GM06990 (cell line): ENCODE measurements around the gene UVSSA.

Experiments used
- DNase-seq: peaks from one replicate; pipeline ENCODE4 v3.0.0-alpha.2; 2011; ENCODE audit not compliant: insufficient read length; ENCODE audit errors: extremely low read depth
- H3K27me3 ChIP-seq: replicated peaks from 2 replicates; pipeline ENCODE4 v1.6.0; 2011; ENCODE audit warnings: low read length; ENCODE audit not compliant: control insufficient read depth, insufficient read depth
- H3K36me3 ChIP-seq: 2 replicates; pipeline ENCODE4 v1.5.1; 2011; ENCODE audit warnings: low read length; ENCODE audit not compliant: control insufficient read depth, insufficient read depth
- H3K4me3 ChIP-seq: replicated peaks from 2 replicates; pipeline ENCODE4 v1.5.1; 2011; ENCODE audit warnings: low read depth, mild to moderate bottlenecking, control low read depth, low read length
- CTCF ChIP-seq: IDR thresholded peaks from 2 replicates; pipeline ENCODE4 v1.5.1; 2011; ENCODE audit warnings: low read length, control low read depth, mild to moderate bottlenecking, inconsistent platforms; ENCODE audit not compliant: insufficient read depth, poor library complexity, severe bottlenecking

Gene UVSSA

GRCh38 chr4:1399508-1400190 is 52.6 kb downstream of the UVSSA start:
- no peak for TF ChIP-seq CTCF
- no peak for DNase-seq
- H3K27me3 ChIP-seq: no peaks in the 10 kb centered on the region
- no peaks in the 10 kb centered on the region for H3K36me3 ChIP-seq
- no peak overlapping the region for H3K4me3 ChIP-seq

- Histone ChIP-seq H3K4me3 (no peak overlapping the region), H3K36me3 (no peaks in the 10 kb centered on the region), H3K27me3 (no peaks in the 10 kb centered on the region)
- DNase-seq: no peak
- no peak for TF ChIP-seq CTCF
Observed at GRCh38 chr4:1400191-1400805, 53.3 kb downstream of the UVSSA start.

- no peaks in the 10 kb centered on the region for H3K27me3 ChIP-seq
- TF ChIP-seq CTCF: no peak
- H3K4me3 ChIP-seq: no peak overlapping the region
- no peak for DNase-seq
- no peaks in the 10 kb centered on the region for H3K36me3 ChIP-seq
Observed at GRCh38 chr4:1400831-1401408, 53.9 kb downstream of the UVSSA start.

GRCh38 chr4:1401409-1402020 is 54.5 kb downstream of the UVSSA start:
- Histone ChIP-seq H3K4me3 (no peak overlapping the region), H3K36me3 (no peaks in the 10 kb centered on the region), H3K27me3 (no peaks in the 10 kb centered on the region)
- DNase-seq: no peak
- no peak for TF ChIP-seq CTCF

- H3K27me3 ChIP-seq: no peaks in the 10 kb centered on the region
- TF ChIP-seq CTCF: no peak
- no peak for DNase-seq
- H3K4me3 ChIP-seq: no peak overlapping the region
- no peaks in the 10 kb centered on the region for H3K36me3 ChIP-seq
Observed at GRCh38 chr4:1402021-1402515, 55.1 kb downstream of the UVSSA start.
